G401.6 (cell line): ENCODE measurements around the gene B4GALT1.
A peak's percentile ranks its signal among the peaks of the same experiment; 100 is the strongest.
"Not testable (repeated sequence)": the region's sequence is repeated elsewhere in the genome, so short reads cannot be mapped to it uniquely, and the experiment has no call there.

ENCODE experiments used
- FAIRE-seq: peaks from 2 replicates; lab custom pipeline; 2012; peaks lifted over from hg19 to GRCh38; lab: Jason Lieb, UNC

The B4GALT1 gene

GRCh38 chr9:33097192-33097591 lies 69.9 kb downstream of the B4GALT1 start:
- no peak for FAIRE-seq

- FAIRE-seq: no peak
Observed at GRCh38 chr9:33092634-33093033, 74.5 kb downstream of the B4GALT1 start.

- FAIRE-seq: not testable (repeated sequence)
Observed at GRCh38 chr9:33085672-33086071, 81.5 kb downstream of the B4GALT1 start.

GRCh38 chr9:33082538-33083326 lies 84.4 kb downstream of the B4GALT1 start:
- no peak for FAIRE-seq

GRCh38 chr9:33082128-33082527 lies 85.0 kb downstream of the B4GALT1 start:
- no peak for FAIRE-seq

DNA sequence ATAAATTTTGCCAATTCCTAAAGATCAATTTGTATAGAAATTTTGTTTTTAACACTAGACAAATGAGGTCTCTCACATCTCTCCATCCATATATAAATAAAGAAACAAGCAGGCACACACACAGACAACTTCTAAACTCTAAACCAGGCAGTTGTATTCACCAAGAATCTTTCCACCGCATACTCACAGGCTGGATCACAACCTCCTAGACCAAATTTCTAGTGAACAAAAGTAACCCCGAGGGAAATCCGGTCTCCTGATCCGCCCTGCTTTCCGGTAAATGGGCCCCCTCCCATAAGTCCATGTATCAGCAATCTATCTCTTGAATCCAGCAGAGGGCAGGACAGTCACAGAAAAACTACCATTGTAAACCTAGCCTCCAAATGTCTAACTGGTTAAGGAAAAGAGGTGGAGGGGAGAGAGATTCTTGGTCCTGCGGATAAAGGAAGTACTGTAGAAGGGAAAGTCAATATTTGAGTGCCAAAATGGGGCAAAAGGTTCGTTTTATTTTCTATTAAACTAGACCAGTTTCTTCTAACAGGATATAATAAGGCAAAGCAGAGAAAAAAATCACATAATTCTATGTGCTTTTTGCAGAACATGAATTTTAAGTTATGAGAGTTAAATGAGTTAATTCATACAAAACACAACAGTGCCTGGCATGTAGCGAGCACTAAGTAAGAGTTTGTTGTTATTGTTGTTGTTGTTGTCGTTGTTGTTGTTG lies 85.8 kb downstream of the B4GALT1 start:
- FAIRE-seq: peak; percentile 95

DNA sequence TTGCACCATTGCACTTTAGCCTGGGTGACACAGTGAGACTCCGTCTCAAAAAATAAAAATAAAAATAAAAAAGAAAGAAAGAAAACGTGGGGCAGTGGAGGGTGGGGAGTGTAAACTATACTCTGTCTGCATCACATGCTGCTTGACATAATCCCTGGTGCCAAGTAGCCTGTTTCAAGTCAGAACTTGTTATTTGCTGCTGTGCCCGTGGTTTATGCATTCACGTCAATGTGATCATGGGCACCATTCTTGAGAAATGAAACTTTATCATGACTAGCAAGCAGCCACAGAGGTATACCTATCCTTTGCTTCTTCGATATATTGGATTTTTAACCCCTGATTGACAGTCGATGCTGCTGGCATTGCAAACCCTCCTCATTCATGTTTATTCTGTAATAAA lies 86.6 kb downstream of the B4GALT1 start:
- no peak for FAIRE-seq

GRCh38 chr9:33076046-33077004 lies 90.8 kb downstream of the B4GALT1 start, which contains the start of gene SMU1:
SMU1 (minus strand) TSS chr9:33076674; CDS start chr9:33076608, 66 bp downstream.
- peak; percentile 98 for FAIRE-seq

DNA sequence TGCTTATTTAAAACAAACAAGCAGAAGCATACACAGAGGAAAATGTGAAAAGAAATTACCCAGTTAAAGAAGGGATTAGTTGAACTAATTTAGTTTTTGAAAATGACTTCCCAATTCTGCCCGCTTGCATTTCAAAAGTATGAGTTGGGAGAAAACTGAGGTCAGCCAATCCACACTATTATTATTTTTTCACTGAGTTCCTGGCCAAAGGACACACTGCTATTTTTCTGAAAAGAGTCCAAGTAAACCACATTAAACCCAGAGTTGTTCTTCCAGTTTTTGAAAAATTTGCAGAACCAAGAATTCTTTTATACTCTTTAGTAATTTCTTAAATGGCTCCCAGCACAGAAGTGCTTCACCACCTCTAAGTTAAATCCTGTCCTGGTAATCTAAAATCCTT lies 98.1 kb downstream of the B4GALT1 start:
- FAIRE-seq: no peak

GRCh38 chr9:33065157-33066076 lies 101.7 kb downstream of the B4GALT1 start:
- FAIRE-seq: no peak
